PFSK-1 (cell line): ENCODE measurements around the gene OR56B4.

Experiments
- FOXP2 ChIP-seq: optimal IDR thresholded peaks from 2 replicates; pipeline ENCODE3; 2011; ENCODE audit warnings: borderline replicate concordance, control low read depth, inconsistent platforms; ENCODE audit not compliant: insufficient read depth; ENCODE audit errors: extremely low read length, extremely low read depth
- POLR2AphosphoS5 ChIP-seq: IDR thresholded peaks from 2 replicates; pipeline ENCODE4 v1.6.1; 2012; ENCODE audit warnings: low read depth, mild to moderate bottlenecking, control low read depth, low read length, moderate library complexity
- SIN3A ChIP-seq: IDR thresholded peaks from 2 replicates; pipeline ENCODE4 v1.6.1; 2012; ENCODE audit warnings: mild to moderate bottlenecking, low read length, moderate library complexity, borderline replicate concordance; ENCODE audit not compliant: insufficient read depth
- TAF1 ChIP-seq: IDR thresholded peaks from 2 replicates; pipeline ENCODE4 v1.6.1; 2012; ENCODE audit warnings: low read length, control low read depth, borderline replicate concordance; ENCODE audit not compliant: insufficient read depth
- TF ChIP-seq, protein P1 (sequence below), 2 experiments: IDR thresholded peaks; 2 replicates each; pipeline versions ENCODE4 v1.6.1 to v1.8.0; 2011 to 2012; ENCODE audit warnings: low read depth in 2 of 2, low read length in 2 of 2, control low read depth in 1 of 2, inconsistent platforms in 1 of 2, mild to moderate bottlenecking in 1 of 2, moderate library complexity in 1 of 2; ENCODE audit not compliant: insufficient read depth in 1 of 2

The OR56B4 gene

DNA sequence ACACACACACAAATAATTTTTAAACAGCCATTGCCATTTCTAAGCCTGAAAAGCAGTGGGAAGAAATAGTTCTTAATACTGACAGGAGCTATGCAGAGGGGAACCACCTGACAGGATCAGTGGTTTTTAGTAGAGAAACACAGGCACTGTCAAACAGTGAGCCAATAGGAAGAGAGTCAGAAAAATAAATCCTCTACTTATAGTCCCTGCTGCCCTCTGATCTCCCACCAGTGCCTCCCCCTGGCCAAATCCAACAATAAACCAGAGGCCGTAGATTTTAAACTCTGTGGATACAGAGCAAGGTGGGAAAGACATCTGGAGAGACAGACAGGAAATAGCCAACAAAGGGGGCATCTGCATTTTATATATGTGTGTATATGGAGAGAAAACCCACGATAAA lies 7.9 kb upstream of the OR56B4 start:
- TF ChIP-seq SIN3A (no peak), TAF1 (no peak), FOXP2 (no peak), POLR2AphosphoS5 (no peak)
- TF ChIP-seq, protein P1, sequence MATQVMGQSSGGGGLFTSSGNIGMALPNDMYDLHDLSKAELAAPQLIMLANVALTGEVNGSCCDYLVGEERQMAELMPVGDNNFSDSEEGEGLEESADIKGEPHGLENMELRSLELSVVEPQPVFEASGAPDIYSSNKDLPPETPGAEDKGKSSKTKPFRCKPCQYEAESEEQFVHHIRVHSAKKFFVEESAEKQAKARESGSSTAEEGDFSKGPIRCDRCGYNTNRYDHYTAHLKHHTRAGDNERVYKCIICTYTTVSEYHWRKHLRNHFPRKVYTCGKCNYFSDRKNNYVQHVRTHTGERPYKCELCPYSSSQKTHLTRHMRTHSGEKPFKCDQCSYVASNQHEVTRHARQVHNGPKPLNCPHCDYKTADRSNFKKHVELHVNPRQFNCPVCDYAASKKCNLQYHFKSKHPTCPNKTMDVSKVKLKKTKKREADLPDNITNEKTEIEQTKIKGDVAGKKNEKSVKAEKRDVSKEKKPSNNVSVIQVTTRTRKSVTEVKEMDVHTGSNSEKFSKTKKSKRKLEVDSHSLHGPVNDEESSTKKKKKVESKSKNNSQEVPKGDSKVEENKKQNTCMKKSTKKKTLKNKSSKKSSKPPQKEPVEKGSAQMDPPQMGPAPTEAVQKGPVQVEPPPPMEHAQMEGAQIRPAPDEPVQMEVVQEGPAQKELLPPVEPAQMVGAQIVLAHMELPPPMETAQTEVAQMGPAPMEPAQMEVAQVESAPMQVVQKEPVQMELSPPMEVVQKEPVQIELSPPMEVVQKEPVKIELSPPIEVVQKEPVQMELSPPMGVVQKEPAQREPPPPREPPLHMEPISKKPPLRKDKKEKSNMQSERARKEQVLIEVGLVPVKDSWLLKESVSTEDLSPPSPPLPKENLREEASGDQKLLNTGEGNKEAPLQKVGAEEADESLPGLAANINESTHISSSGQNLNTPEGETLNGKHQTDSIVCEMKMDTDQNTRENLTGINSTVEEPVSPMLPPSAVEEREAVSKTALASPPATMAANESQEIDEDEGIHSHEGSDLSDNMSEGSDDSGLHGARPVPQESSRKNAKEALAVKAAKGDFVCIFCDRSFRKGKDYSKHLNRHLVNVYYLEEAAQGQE (IDR thresholded peaks at IDR 0.05; ENCODE audit: insufficient read depth in 1 of 2, low read depth in 2 of 2, low read length in 2 of 2), result no peak

DNA sequence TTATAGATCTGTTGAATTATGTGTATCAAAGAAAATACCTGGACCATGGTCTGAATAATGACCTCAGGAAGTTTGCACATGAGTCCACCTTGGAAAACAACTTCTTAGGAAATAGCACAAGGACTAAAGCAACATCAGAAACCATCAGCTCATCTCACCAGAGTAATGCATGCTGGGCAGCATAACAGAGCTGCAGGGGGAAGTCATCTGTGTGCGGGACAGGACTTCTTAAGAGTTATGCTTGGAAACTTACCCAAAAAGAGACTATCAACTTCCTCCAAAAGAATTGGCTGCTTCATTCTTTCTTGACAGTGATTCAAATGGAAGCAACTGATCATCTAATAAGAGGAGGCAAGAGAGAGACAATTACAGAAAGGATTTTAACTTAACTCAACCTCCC lies 2.5 kb downstream of the OR56B4 start:
- TF ChIP-seq FOXP2, result no peak

DNA sequence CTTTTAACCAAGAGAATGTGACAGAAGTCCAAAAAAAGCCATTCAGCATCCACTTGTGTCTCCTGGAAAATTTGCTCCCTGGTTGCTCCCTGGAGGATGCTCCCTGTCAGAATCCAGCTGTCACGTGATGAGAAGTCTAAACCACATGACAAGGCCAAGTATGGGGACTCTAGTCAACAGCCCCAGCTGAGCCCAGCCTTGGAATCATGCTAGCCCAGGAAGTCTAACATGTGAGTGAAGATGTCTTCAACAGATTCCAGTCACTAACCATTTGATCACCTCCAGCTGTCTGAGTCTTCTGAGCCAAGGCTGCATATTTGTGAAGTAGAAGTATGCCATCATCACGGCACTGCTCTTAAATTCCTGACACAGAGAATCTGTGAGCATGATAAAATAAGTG lies 4.2 kb downstream of the OR56B4 start:
- TF ChIP-seq POLR2AphosphoS5 (no peak), TAF1 (no peak), FOXP2 (no peak), SIN3A (no peak)
- TF ChIP-seq, protein P1 (IDR thresholded peaks at IDR 0.05; ENCODE audit: insufficient read depth in 1 of 2, low read depth in 2 of 2, low read length in 2 of 2), result no peak

DNA sequence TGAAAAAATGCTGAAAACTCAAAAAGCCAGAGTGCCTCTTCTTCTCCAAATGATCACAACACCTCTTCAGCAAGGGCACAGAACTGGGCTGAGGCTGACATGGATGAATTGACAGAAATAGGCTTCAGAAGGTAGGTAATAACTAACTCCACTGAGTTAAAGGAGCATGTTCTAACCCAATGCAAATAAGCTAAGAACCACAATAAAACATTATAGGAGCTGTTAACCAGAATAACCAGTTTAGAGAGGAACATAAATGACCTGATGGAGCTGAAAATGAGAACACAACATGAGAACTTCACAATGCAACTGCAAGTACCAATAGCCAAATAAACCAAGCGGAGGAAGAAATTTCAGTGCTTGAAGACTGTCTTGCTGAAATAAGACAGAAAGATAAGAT lies 9.2 kb downstream of the OR56B4 start:
- TF ChIP-seq POLR2AphosphoS5 (no peak), TAF1 (no peak), FOXP2 (no peak), SIN3A (no peak)
- TF ChIP-seq, protein P1 (IDR thresholded peaks at IDR 0.05; ENCODE audit: insufficient read depth in 1 of 2, low read depth in 2 of 2, low read length in 2 of 2), result no peak

DNA sequence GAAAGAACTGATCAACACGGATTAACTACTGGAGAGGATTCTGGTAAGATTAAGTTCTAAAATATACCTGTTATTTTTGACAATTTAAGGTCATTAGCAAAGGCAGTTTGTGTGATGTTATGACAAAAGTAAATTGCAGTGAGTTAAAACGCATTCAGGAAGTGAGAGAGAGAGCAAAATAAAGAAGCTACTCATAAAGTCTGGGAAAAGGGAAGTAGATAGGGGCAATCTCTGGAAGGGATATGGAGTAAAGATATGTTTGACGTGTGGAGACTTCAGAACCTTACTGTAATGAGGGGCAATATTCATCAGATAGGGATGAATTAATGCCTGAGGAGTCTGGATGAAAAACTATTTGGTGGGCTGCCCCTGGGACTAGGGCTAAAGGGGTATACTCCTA lies 16.8 kb downstream of the OR56B4 start:
- TF ChIP-seq, protein P1 (IDR thresholded peaks at IDR 0.05; ENCODE audit: insufficient read depth in 1 of 2, low read depth in 2 of 2, low read length in 2 of 2), result no peak
- TF ChIP-seq SIN3A, result no peak

DNA sequence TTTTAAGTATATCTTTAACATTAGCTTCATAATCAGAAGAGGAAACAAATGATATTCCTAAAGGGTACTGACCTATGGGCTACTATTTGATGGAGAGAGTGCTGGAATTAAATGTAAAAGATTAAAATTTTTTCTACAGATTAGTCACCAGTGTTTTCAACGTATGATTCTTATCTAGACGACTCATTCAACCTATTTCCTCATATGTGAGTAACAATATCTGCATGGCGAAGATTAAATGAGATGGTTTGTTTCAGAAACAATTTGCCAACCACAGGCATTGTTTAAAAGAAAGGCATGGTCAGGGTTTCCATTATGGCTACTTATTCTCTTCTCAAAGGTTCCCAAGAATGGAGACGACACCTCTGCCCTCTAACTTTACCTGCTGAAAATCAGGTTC lies 20.4 kb downstream of the OR56B4 start:
- TF ChIP-seq, protein P1 (IDR thresholded peaks at IDR 0.05; ENCODE audit: insufficient read depth in 1 of 2, low read depth in 2 of 2, low read length in 2 of 2), result no peak
- TF ChIP-seq TAF1, result no peak
- TF ChIP-seq POLR2AphosphoS5, result no peak
- TF ChIP-seq FOXP2, result no peak
- TF ChIP-seq SIN3A, result no peak
